ENCODE results near the gene MCM8. TPM values are rescaled to one million over a fixed set of nuclear protein-coding genes. Genes with fewer than 3 reads are reported as not detected.

MCM8 gene
- total and polyA plus RNA-seq, 4 donors = 0.49 to 11.0 (median 1.5) TPM

DNA sequence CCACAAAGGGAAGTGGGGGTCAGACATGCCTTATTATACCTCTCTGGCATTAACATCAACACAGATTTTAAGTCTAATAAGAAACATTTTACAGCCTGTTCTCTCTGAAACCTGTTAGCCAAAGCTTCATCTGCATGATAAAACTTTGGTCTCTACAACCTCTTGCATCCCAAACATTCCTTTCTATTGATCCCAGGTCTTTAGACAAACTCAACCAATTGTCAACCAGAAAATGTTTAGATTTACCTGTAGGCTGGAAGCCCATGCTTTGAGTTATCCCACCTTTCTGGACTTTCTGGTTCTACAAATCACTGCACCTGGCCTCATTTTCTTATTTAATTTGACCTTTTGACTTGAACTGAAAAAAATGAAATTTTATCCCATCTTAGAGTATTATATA is 20.8 kb downstream of the MCM8 start (continued):
- no peak for TF ChIP-seq ZBTB33 (IDR thresholded peaks at IDR 0.05)
- no peak for TF ChIP-seq YY1 (IDR thresholded peaks at IDR 0.05)
- TF ChIP-seq, protein P1, sequence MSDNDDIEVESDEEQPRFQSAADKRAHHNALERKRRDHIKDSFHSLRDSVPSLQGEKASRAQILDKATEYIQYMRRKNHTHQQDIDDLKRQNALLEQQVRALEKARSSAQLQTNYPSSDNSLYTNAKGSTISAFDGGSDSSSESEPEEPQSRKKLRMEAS (IDR thresholded peaks at IDR 0.05) = no peak
- TF ChIP-seq FOXA1 (IDR thresholded peaks at IDR 0.05) = no peak
- TF ChIP-seq TAF1 (conservative IDR thresholded peaks at IDR 0.05) = no peak

DNA sequence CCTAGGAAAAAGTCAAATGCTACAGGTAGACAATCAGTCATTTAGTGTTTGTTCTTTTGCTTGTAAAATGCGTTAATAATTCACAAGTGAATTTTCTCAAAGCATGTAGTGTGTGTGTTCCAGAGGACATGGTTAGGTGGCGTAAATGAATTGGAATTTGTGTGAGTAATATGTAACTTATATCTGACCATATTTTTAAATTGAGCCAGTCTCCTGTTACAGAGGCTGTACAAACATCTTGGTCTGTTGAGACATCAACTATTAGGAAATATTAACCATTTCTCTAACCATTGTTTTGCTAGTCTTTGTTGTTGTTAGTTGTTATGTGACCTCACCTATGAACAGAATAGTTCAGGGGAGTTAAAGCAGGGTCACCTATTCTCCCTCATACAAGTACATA is 22.7 kb downstream of the MCM8 start:
- Histone ChIP-seq H3K4me3 (ENCODE audit: low read depth in 1 of 3, low read length in 3 of 3) (no peak overlapping the region), H3K9me3 (ENCODE audit: control insufficient read depth in 4 of 4, low read length in 3 of 4) (no peaks in the 10 kb centered on the region), H3K4me1 (ENCODE audit: control insufficient read depth in 4 of 4, insufficient read depth in 4 of 4, low read length in 3 of 4) (no peaks in the 10 kb centered on the region), H3K9ac (ENCODE audit: low read depth in 1 of 2, low read length in 2 of 2) (no peak overlapping the region), H3K27ac (ENCODE audit: low read depth in 1 of 2, low read length in 2 of 2) (no peak overlapping the region), H3K36me3 (ENCODE audit: control insufficient read depth in 4 of 4, insufficient read depth in 3 of 4, low read depth in 1 of 4, low read length in 3 of 4) (peaks cover 0 to 2% (median under 1%) of the 10 kb centered on the region in 4 donors), H3K27me3 (ENCODE audit: control insufficient read depth in 4 of 4, insufficient read depth in 4 of 4, low read length in 3 of 4) (no peaks in the 10 kb centered on the region)
- no peak for DNase-seq (ENCODE audit: low spot score)
- WGBS = 67% methylated on average over 2 of the region's 2 CpGs
- TF ChIP-seq, protein P2, sequence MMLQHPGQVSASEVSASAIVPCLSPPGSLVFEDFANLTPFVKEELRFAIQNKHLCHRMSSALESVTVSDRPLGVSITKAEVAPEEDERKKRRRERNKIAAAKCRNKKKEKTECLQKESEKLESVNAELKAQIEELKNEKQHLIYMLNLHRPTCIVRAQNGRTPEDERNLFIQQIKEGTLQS (IDR thresholded peaks at IDR 0.05) = no peak
- no peak for TF ChIP-seq NR2F2 (IDR thresholded peaks at IDR 0.05)
- TF ChIP-seq, protein P3, sequence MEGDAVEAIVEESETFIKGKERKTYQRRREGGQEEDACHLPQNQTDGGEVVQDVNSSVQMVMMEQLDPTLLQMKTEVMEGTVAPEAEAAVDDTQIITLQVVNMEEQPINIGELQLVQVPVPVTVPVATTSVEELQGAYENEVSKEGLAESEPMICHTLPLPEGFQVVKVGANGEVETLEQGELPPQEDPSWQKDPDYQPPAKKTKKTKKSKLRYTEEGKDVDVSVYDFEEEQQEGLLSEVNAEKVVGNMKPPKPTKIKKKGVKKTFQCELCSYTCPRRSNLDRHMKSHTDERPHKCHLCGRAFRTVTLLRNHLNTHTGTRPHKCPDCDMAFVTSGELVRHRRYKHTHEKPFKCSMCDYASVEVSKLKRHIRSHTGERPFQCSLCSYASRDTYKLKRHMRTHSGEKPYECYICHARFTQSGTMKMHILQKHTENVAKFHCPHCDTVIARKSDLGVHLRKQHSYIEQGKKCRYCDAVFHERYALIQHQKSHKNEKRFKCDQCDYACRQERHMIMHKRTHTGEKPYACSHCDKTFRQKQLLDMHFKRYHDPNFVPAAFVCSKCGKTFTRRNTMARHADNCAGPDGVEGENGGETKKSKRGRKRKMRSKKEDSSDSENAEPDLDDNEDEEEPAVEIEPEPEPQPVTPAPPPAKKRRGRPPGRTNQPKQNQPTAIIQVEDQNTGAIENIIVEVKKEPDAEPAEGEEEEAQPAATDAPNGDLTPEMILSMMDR (IDR thresholded peaks at IDR 0.05; ENCODE audit: low read depth, low read length, missing input control) = no peak
- TF ChIP-seq SP1 (IDR thresholded peaks at IDR 0.05) = peak; percentile 13
- TF ChIP-seq FOXA2 (IDR thresholded peaks at IDR 0.05) = no peak
- TF ChIP-seq RAD21 (IDR thresholded peaks at IDR 0.05) = no peak
- no peak for TF ChIP-seq JUND (IDR thresholded peaks at IDR 0.05)

DNA sequence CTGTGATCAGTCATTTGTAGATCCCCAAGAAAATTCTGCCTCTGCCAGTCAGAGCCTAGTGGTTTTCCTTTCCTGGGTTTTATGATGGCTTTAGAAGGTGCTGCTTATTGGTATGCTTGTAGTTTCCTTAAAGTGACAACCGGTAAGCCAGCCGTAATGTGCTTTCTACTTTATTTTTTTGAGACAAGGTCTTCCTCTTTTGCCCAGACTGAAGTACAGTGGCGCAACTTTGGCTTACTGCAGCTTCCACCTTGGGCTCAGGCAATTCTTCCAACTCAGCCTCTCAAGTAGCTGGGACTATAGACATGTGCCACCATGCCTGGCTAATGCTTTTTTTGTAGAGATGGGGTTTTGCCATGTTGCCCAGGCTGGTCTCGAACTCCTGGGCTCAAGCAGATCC is 23.5 kb downstream of the MCM8 start:
- TF ChIP-seq FOXA2 (IDR thresholded peaks at IDR 0.05) = no peak
- no peak for TF ChIP-seq NR2F2 (IDR thresholded peaks at IDR 0.05)
- TF ChIP-seq TAF1 (conservative IDR thresholded peaks at IDR 0.05) = no peak
- TF ChIP-seq HNF4A (conservative IDR thresholded peaks at IDR 0.05) = no peak
- TF ChIP-seq FOXA1 (IDR thresholded peaks at IDR 0.05) = no peak
- TF ChIP-seq, protein P1 (IDR thresholded peaks at IDR 0.05) = no peak
- no peak for TF ChIP-seq YY1 (IDR thresholded peaks at IDR 0.05)
- no peak for TF ChIP-seq EGR1 (IDR thresholded peaks at IDR 0.05; ENCODE audit: low read depth in 2 of 2)
- no peak for TF ChIP-seq JUND (IDR thresholded peaks at IDR 0.05)
- no peak for TF ChIP-seq RAD21 (IDR thresholded peaks at IDR 0.05)
- Histone ChIP-seq H3K4me3 (ENCODE audit: low read depth in 1 of 3, low read length in 3 of 3) (no peak overlapping the region), H3K9ac (ENCODE audit: low read depth in 1 of 2, low read length in 2 of 2) (no peak overlapping the region), H3K27me3 (ENCODE audit: control insufficient read depth in 4 of 4, insufficient read depth in 4 of 4, low read length in 3 of 4) (no peaks in the 10 kb centered on the region), H3K4me1 (ENCODE audit: control insufficient read depth in 4 of 4, insufficient read depth in 4 of 4, low read length in 3 of 4) (no peaks in the 10 kb centered on the region), H3K9me3 (ENCODE audit: control insufficient read depth in 4 of 4, low read length in 3 of 4) (no peaks in the 10 kb centered on the region), H3K27ac (ENCODE audit: low read depth in 1 of 2, low read length in 2 of 2) (no peak overlapping the region), H3K36me3 (ENCODE audit: control insufficient read depth in 4 of 4, insufficient read depth in 3 of 4, low read depth in 1 of 4, low read length in 3 of 4) (peaks cover 0 to 2% (median 1%) of the 10 kb centered on the region in 4 donors)
- no peak for DNase-seq (ENCODE audit: low spot score)
- 92% methylated on average over 4 of the region's 4 CpGs for WGBS

All from liver (tissue), 9 donors.